Mammary epithelial cell (primary cell): ENCODE data around the gene CMTM1.

Experiments used
- CTCF ChIP-seq, 2 donors: IDR thresholded peaks in 1 of 2; conservative IDR thresholded peaks in 1 of 2; 2 replicates each; pipeline ENCODE4 v1.5.1; 2011 to 2012; ENCODE audit warnings: inconsistent platforms in 2 of 2, low read length in 2 of 2, mild to moderate bottlenecking in 2 of 2, control low read depth in 1 of 2, low read depth in 1 of 2; ENCODE audit not compliant: insufficient read depth in 1 of 2; ENCODE audit errors: extremely low read depth in 1 of 2
- EZH2 ChIP-seq: IDR thresholded peaks from 2 replicates; pipeline ENCODE4 v1.6.1; 2012; ENCODE audit warnings: low read length, inconsistent platforms, borderline replicate concordance

GRCh38 chr16:66537236-66537635, 29.0 kb upstream of the CMTM1 start:
- TF ChIP-seq EZH2: no peak
- TF ChIP-seq CTCF (conservative IDR thresholded peaks at IDR 0.05 in 1 of 2, IDR thresholded peaks at IDR 0.05 in 1 of 2; ENCODE audit: extremely low read depth in 1 of 2, insufficient read depth in 1 of 2, low read depth in 1 of 2, low read length in 2 of 2): no peak
